GM21786 (cell line): ENCODE data around the gene HCFC1R1.
"Not testable (repeated sequence)": the region's sequence is repeated elsewhere in the genome, so short reads cannot be mapped to it uniquely, and the experiment has no call there.

Source experiments
- ATAC-seq: cut with Tn5 transposase; IDR thresholded peaks from one replicate; pipeline ENCODE4 v1.9.1; 2021; ENCODE audit not compliant: unreplicated experiment

The HCFC1R1 gene

GRCh38 chr16:3057181-3058138 is 33.7 kb upstream of the HCFC1R1 start:
- no peak for ATAC-seq

GRCh38 chr16:3056336-3057180 is 32.8 kb upstream of the HCFC1R1 start:
- no peak for ATAC-seq

GRCh38 chr16:3055734-3056115 is 32.0 kb upstream of the HCFC1R1 start:
- ATAC-seq: not testable (repeated sequence)

- ATAC-seq: no peak
These were observed 31.4 kb upstream of the HCFC1R1 start for GRCh38 chr16:3054965-3055733.

GRCh38 chr16:3053330-3053710 is 29.6 kb upstream of the HCFC1R1 start:
- ATAC-seq: not testable (repeated sequence)

- not testable (repeated sequence) for ATAC-seq
These were observed 29.0 kb upstream of the HCFC1R1 start for GRCh38 chr16:3052571-3053329.

- no peak for ATAC-seq
These were observed 27.8 kb upstream of the HCFC1R1 start for GRCh38 chr16:3051494-3051893.

GRCh38 chr16:3051009-3051408 is 27.3 kb upstream of the HCFC1R1 start:
- no peak for ATAC-seq

- ATAC-seq: no peak
These were observed 26.7 kb upstream of the HCFC1R1 start for GRCh38 chr16:3050487-3050886.

- no peak for ATAC-seq
These were observed 26.3 kb upstream of the HCFC1R1 start for GRCh38 chr16:3049921-3050481.

- no peak for ATAC-seq
These were observed 23.6 kb upstream of the HCFC1R1 start for GRCh38 chr16:3047387-3047720.

GRCh38 chr16:3046641-3047386 is 23.1 kb upstream of the HCFC1R1 start:
- no peak for ATAC-seq

- ATAC-seq: no peak
These were observed 22.3 kb upstream of the HCFC1R1 start, which contains the start of gene MMP25 for GRCh38 chr16:3045758-3046640. Gene MMP25 (plus strand): TSS chr16:3046561. CDS start chr16:3046918, 357 bp downstream.

GRCh38 chr16:3044708-3045107 is 21.0 kb upstream of the HCFC1R1 start:
- no peak for ATAC-seq

GRCh38 chr16:3042376-3042775 is 18.6 kb upstream of the HCFC1R1 start:
- no peak for ATAC-seq

- ATAC-seq: no peak
These were observed 15.2 kb upstream of the HCFC1R1 start for GRCh38 chr16:3038896-3039295.

GRCh38 chr16:3038256-3038655 is 14.5 kb upstream of the HCFC1R1 start:
- no peak for ATAC-seq

GRCh38 chr16:3036726-3037315 is 13.1 kb upstream of the HCFC1R1 start, which contains the start of gene BICDL2:
Gene BICDL2 (minus strand): TSS chr16:3036944. CDS start chr16:3035496, 1,448 bp downstream.
- no peak for ATAC-seq
